K562 (cell line): Measurements from ENCODE around the gene PSAP. TPM values are rescaled to one million over a fixed set of nuclear protein-coding genes. Genes with fewer than 3 reads are reported as not detected.

Experiments used
- ATF4 ChIP-seq: fragments of 450-650 bp; formaldehyde crosslinking; IDR thresholded peaks from 2 replicates; pipeline ENCODE4 v1.4.0; 2022; ENCODE audit warnings: mild to moderate bottlenecking, moderate library complexity
- C11orf30 ChIP-seq: fragments of 450-650 bp; IDR thresholded peaks from 2 replicates; pipeline ENCODE4 v1.6.1; 2016; ENCODE audit warnings: low read depth, mild to moderate bottlenecking
- ELF1 ChIP-seq: fragments of 200-800 bp; sonication (Bioruptor generic); IDR thresholded peaks from 2 replicates; pipeline ENCODE4 v1.6.1; 2016; ENCODE audit warnings: missing genetic modification characterization, missing compliant biosample characterization
- EP300 ChIP-seq: IDR thresholded peaks from 2 replicates; pipeline ENCODE4 v1.6.1; 2012; ENCODE audit warnings: low read length, improper control_type of control experiment
- EP400 ChIP-seq: fragments of 450-650 bp; IDR thresholded peaks from 2 replicates; pipeline ENCODE4 v1.6.1; 2017; ENCODE audit warnings: antibody characterized with exemption, mild to moderate bottlenecking, moderate library complexity
- HNRNPL ChIP-seq: fragments of 200-400 bp; formaldehyde crosslinking; IDR thresholded peaks from 2 replicates; pipeline ENCODE4 v1.6.1; 2017; ENCODE audit warnings: low read depth, mild to moderate bottlenecking, low read length
- KLF16 ChIP-seq: IDR thresholded peaks from 2 replicates; pipeline ENCODE4 v1.6.1; 2016; ENCODE audit warnings: antibody characterized with exemption
- NBN ChIP-seq: fragments of 450-650 bp; IDR thresholded peaks from 2 replicates; pipeline ENCODE4 v1.6.1; 2016; ENCODE audit warnings: low read depth, mild to moderate bottlenecking
- SIN3B ChIP-seq: fragments of 450-650 bp; IDR thresholded peaks from 2 replicates; pipeline ENCODE4 v1.6.1; 2017; ENCODE audit warnings: low read depth, mild to moderate bottlenecking, moderate library complexity
- TAF1 ChIP-seq: IDR thresholded peaks from 2 replicates; pipeline ENCODE4 v1.6.1; 2011; ENCODE audit warnings: mild to moderate bottlenecking, low read length, moderate library complexity; ENCODE audit not compliant: insufficient read depth, control insufficient read depth, severe bottlenecking; ENCODE audit errors: extremely low read depth
- TARDBP ChIP-seq: fragments of 450-650 bp; IDR thresholded peaks from 2 replicates; pipeline ENCODE4 v1.6.1; 2016
- ZBTB9 ChIP-seq: fragments of 450-650 bp; formaldehyde crosslinking; IDR thresholded peaks from 2 replicates; pipeline ENCODE4 v1.4.0; 2020; ENCODE audit warnings: mild to moderate bottlenecking, moderate library complexity
- ZKSCAN8 ChIP-seq: fragments of 200-800 bp; sonication (Bioruptor generic); IDR thresholded peaks from 2 replicates; pipeline ENCODE4 v1.6.1; 2016; ENCODE audit warnings: missing genetic modification characterization, missing compliant biosample characterization
- polyA plus RNA-seq, 8 experiments: library from polyadenylated mRNA; depleted of rRNA in 4 of 8; stranded (reverse) in 5 of 8; unstranded in 3 of 8; fragments of >200 nt; fragmentation: Nextera tagmentation in 2 of 8; fragmentation: Illumina TruSeq in 1 of 8; extraction: Ambion mirVana in 2 of 8; extraction: Trizol in 1 of 8; gene quantifications; 2 replicates each; pipeline versions ENCODE4 v1.2.1 to v1.2.3, GENCODE V29; 2011 to 2014; ENCODE audit warnings: inconsistent platforms in 1 of 8, missing spikeins in 1 of 8
- total RNA-seq, 7 experiments: library from RNA; depleted of rRNA in 6 of 7; stranded (reverse); fragments of >200 nt in 6 of 7; fragmentation: Illumina TruSeq in 2 of 7; extraction: Trizol in 2 of 7; gene quantifications; 2 replicates each; pipeline versions ENCODE4 v1.2.1 to v1.2.3, GENCODE V29; 2011 to 2021; ENCODE audit warnings: low replicate concordance in 1 of 7
- TF ChIP-seq, protein P1 (sequence below): fragments of 450-650 bp; IDR thresholded peaks from 2 replicates; pipeline ENCODE4 v1.6.1; 2016; ENCODE audit warnings: borderline replicate concordance

Gene PSAP
- total and polyA plus RNA-seq, 9 of the 15 experiments (the other 6 are each of a cell fraction or from before 2014, with no cell fraction given) = 245 to 700 (median 429) TPM

- TF ChIP-seq ZBTB9 (CRISPR knock-in tag) (no peak), KLF16 (peak; percentile 67), EP300 (peak; percentile 91), NBN (peak; percentile 88), ELF1 (tag) (peak; percentile 64), ATF4 (CRISPR knock-in tag) (no peak), TAF1 (peak; percentile 35), ZKSCAN8 (CRISPR knock-in tag) (no peak), SIN3B (no peak), TARDBP (no peak), EP400 (no peak; the same call in 1 of the 2 replicates), HNRNPL (no peak), C11orf30 (peak; percentile 80)
- TF ChIP-seq, protein P1, sequence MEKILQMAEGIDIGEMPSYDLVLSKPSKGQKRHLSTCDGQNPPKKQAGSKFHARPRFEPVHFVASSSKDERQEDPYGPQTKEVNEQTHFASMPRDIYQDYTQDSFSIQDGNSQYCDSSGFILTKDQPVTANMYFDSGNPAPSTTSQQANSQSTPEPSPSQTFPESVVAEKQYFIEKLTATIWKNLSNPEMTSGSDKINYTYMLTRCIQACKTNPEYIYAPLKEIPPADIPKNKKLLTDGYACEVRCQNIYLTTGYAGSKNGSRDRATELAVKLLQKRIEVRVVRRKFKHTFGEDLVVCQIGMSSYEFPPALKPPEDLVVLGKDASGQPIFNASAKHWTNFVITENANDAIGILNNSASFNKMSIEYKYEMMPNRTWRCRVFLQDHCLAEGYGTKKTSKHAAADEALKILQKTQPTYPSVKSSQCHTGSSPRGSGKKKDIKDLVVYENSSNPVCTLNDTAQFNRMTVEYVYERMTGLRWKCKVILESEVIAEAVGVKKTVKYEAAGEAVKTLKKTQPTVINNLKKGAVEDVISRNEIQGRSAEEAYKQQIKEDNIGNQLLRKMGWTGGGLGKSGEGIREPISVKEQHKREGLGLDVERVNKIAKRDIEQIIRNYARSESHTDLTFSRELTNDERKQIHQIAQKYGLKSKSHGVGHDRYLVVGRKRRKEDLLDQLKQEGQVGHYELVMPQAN = no peak
Measured at GRCh38 chr10:71893920-71894319, 42.9 kb upstream of the PSAP start (continued).
